ACC112 (cell line): ENCODE results near the gene KCNA3.

Experiments
- H2AFZ ChIP-seq: fragments of 200-600 bp; sonication (generic); one replicate; pipeline ENCODE4 v1.6.0; 2017; ENCODE audit warnings: antibody characterized with exemption, low read length; ENCODE audit not compliant: unreplicated experiment
- H3K27ac ChIP-seq: fragments of 200-600 bp; sonication (generic); 2 replicates; pipeline ENCODE4 v1.5.1; 2014; ENCODE audit warnings: low read depth, mild to moderate bottlenecking, antibody characterized with exemption, low read length, moderate library complexity
- H3K27me3 ChIP-seq: fragments of 200-600 bp; sonication (generic); 2 replicates; pipeline ENCODE4 v1.6.1; 2014; ENCODE audit warnings: mild to moderate bottlenecking, antibody characterized with exemption, low read length, moderate library complexity, mixed read lengths; ENCODE audit not compliant: insufficient read depth
- H3K36me3 ChIP-seq: fragments of 200-600 bp; sonication (generic); 2 replicates; pipeline ENCODE4 v1.6.1; 2016; ENCODE audit warnings: mild to moderate bottlenecking, antibody characterized with exemption, low read length, moderate library complexity, mixed read lengths; ENCODE audit not compliant: insufficient read depth
- H3K4me1 ChIP-seq: fragments of 200-600 bp; sonication (generic); one replicate; pipeline ENCODE4 v1.6.1; 2016; ENCODE audit warnings: low read length, mixed read lengths; ENCODE audit not compliant: insufficient read depth, unreplicated experiment, control insufficient read depth
- H3K4me3 ChIP-seq: fragments of 200-600 bp; sonication (generic); 2 replicates; pipeline ENCODE4 v1.5.1; 2014; ENCODE audit warnings: mild to moderate bottlenecking, low read depth, low read length
- H3K79me2 ChIP-seq: fragments of 200-600 bp; sonication (generic); one replicate; pipeline ENCODE4 v1.6.0; 2016; ENCODE audit warnings: low read length; ENCODE audit not compliant: control insufficient read depth, unreplicated experiment, insufficient read depth

KCNA3 gene

DNA sequence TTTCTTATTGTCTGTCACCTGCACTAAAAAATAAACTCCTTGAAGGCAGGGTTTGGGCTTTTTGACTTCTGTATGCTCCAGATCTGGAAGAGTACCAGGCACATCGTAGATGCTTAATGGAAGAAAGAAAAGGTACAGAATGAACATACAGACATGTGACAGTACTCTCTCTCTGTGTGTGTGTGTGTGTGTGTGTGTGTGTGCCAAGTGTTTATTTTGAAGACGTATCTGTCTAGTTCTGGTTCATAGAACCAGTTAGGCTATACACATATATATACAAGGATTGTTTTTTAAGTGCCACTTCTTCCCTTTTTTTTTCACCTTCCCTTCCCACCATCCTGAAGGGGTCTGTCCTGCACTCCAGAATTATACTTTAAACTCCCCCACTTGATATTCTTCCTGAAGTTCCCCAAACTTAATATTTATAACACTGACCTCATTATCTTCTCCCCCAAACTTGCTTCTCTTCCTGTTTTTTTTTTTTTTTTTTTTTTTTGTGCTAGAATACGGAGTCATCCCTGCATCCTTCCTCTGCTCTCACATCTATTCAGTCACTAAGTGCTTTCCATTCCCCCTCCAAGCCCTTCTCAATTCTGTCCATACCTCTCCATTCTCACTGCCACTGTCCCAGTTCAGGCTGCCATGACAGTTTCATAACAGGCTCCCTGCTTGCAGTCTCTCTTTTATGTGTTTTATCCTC is 5.4 kb upstream of the KCNA3 start:
- Histone ChIP-seq H3K27me3 (peaks cover 66% of the 10 kb centered on the region), H3K4me1 (no peaks in the 10 kb centered on the region), H3K79me2 (no peaks in the 10 kb centered on the region), H3K27ac (no peak overlapping the region), H3K4me3 (no peak overlapping the region), H3K36me3 (no peaks in the 10 kb centered on the region), H2AFZ (no peak overlapping the region)

DNA sequence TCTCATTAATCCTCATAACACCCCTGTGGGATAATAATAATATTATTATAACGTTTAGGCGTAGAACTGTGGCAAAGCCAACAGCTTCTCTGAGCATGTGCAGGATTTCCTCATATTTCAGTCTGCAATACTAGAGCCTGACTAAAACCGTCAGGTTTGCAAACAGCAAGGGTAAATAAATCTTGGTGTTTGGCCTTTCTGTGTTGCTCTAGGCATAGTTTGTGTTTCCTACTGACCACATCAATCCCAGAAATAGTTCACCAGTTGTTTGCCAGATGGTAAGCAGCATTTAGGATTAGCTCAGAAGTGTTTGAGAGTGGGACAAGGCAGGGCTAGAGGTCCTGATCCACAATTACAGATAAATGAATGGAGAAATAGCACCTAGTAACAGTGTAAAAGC is 2.8 kb upstream of the KCNA3 start:
- Histone ChIP-seq H3K79me2 (no peaks in the 10 kb centered on the region), H3K4me1 (no peaks in the 10 kb centered on the region), H2AFZ (no peak overlapping the region), H3K27me3 (peaks cover 71% of the 10 kb centered on the region), H3K36me3 (no peaks in the 10 kb centered on the region), H3K27ac (no peak overlapping the region), H3K4me3 (no peak overlapping the region)

DNA sequence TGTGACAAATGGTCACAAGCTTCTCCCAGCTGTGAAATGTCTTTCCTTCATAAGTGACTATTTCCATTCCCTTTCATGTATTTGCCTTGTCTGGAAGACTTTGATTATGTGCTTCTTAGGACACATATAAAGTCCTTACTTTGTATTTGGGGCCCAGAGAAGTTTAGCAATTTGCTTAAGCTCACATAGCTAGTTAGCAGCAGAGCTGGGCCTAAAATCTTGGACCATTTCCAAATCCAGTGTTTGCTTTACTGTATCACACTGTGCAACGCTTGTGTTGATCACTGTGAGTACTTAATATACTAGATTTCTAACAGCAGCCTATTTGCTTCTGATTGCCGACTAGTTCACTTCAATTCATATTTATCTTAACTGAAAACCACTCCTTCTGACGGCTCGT is 2.2 kb upstream of the KCNA3 start:
- peaks cover 72% of the 10 kb centered on the region for H3K27me3 ChIP-seq

DNA sequence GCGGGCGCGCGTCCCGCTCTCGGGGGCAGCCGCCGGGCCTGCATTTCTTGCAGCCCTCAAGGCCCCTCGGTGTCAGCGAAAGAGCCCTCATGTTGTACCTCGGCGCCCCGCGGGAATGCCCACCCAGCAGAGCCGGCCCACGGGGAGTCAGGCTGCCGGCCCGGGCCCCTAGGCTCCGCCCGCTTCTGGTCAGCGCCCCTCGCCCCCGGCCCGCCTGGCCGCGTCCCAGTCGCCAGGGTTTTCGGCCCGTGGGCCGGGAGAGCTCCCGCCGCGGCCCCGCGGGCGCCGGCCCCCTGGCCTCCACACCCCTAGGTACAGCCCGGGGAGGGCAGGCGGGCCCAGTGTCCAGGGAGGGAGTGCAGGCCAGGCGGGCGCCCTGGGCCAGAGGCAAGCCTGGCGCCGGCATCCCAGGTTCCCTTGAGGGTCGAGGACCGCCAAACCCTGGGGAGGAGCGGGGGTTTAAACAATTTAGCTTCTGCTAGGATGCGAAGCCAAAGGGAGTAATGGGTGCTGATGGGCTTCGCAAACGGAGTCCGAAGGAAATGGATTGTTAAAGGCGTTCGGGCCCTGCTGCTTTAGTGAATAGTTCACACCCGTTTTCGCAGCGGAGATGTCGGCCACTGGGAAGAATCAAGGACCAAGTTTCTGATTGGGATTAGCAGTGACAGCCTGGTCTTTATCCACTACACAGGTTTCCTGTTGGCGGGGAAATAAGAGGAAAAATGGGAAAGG is 486 bp upstream of the KCNA3 start:
- no peak overlapping the region for H3K27ac ChIP-seq
- H3K4me3 ChIP-seq = peak overlapping the region; percentile 21; the same call in 1 of the 2 replicates
- no peaks in the 10 kb centered on the region for H3K4me1 ChIP-seq
- H3K79me2 ChIP-seq = no peaks in the 10 kb centered on the region
- peaks cover 74% of the 10 kb centered on the region for H3K27me3 ChIP-seq
- H3K36me3 ChIP-seq = no peaks in the 10 kb centered on the region
- H2AFZ ChIP-seq = no peak overlapping the region

More for the DNA sequence above, 2.2 kb upstream of the KCNA3 start:
- H3K36me3 ChIP-seq = no peaks in the 10 kb centered on the region
- H2AFZ ChIP-seq = no peak overlapping the region
- no peaks in the 10 kb centered on the region for H3K4me1 ChIP-seq
- H3K4me3 ChIP-seq = no peak overlapping the region
- no peaks in the 10 kb centered on the region for H3K79me2 ChIP-seq
- H3K27ac ChIP-seq = no peak overlapping the region

DNA sequence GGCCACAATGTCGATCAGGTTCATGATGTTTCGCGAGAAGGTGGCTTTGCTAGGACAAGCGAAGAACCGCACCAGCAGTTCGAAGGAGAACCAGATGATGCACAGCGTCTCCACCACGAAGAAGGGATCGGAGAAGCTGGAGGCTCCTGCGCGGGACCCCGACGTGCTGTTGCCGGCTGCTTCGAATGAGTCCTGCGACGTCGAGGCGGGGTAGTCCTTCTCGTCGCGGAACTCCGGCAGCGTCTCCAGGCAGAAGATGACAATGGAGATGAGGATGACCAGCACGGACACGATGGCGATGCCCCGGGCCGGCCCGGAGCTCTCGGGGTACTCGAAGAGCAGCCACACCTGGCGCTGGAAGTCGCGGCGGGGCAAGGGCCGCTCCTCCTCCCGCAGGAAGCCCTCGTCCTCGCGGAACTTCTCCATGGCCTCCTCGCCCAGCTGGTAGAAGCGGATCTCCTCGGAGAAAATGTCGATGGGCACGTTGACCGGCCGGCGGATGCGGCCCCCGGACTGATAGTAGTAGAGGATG is 869 bp downstream of the KCNA3 start:
- H3K27ac ChIP-seq = no peak overlapping the region
- no peak overlapping the region for H3K4me3 ChIP-seq
- no peaks in the 10 kb centered on the region for H3K36me3 ChIP-seq
- no peak overlapping the region for H2AFZ ChIP-seq
- peaks cover 81% of the 10 kb centered on the region for H3K27me3 ChIP-seq
- no peaks in the 10 kb centered on the region for H3K4me1 ChIP-seq
- no peaks in the 10 kb centered on the region for H3K79me2 ChIP-seq

DNA sequence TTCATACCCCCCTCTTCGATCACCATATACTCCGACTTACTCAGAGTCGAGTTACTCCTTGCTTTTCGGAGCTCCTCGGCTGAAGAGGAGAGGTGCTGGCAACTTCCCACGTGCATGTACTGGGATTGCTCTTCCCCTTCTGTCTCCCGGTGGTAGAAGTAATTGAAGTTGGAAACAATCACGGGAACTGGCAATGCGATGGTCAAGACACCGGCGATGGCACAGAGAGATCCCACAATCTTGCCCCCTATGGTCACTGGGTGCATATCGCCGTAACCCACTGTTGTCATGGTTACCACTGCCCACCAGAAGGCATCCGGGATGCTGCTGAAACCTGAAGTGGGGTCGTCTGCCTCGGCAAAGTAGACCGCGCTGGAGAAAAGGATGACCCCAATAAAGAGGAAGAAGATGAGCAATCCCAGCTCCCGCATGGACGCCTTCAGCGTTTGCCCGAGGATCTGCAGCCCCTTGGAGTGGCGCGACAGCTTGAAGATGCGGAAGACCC is 1.5 kb downstream of the KCNA3 start:
- no peak overlapping the region for H2AFZ ChIP-seq
- H3K27me3 ChIP-seq = peaks cover 87% of the 10 kb centered on the region
- H3K79me2 ChIP-seq = no peaks in the 10 kb centered on the region
- H3K4me1 ChIP-seq = no peaks in the 10 kb centered on the region
- no peaks in the 10 kb centered on the region for H3K36me3 ChIP-seq
- no peak overlapping the region for H3K27ac ChIP-seq
- no peak overlapping the region for H3K4me3 ChIP-seq

DNA sequence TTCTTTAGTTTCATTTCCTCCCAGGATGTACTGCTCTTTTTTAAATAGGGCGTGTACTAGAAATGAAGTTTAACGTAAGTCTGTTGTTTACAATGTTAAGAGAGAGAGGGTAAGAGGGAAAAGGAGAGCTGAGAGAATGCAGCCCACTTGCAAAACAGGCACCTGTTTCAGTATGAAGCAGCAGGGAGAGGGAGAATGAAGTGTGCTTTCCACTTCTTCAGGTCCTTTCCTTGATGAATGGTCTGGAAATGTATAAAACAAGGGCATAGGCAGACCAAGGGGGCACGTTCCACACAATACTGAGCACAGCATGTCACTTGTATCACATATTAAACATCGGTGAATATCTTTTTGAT is 2.0 kb downstream of the KCNA3 start:
- Histone ChIP-seq H2AFZ (no peak overlapping the region), H3K4me3 (no peak overlapping the region)

DNA sequence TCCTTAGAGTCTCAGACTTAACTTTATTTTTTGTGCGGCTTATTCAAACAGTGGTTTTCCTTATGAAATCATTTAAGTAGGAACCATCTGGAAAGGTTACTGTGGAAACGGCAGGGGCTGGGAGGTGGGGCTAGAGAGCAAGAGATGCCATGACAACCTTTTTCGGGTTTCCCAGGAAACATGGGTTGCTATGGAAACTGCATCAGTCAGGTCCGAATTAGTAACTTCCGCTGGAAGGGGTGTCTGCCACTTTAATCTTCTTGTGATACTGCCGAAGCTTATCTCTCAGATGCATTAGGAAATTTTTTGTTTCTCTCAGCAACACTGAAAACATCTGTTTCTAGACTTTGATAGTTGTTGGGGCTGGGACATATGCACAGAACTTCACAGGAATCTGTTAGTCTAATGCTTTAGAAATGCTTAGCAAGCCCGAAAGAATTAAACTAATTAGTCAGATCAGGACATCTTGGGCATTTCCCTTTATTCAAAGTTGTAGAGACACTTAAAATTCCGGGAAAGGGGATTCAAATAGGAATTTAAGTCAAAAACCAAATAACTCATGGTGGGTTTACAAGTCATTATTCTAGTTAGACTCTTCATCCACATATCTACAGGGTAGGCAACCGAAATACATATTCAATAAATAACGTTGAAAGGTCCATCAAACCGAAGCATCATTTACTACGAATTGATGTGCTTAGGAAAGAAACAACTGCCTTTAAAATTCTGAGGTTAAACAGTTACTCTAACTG is 2.6 kb downstream of the KCNA3 start:
- H2AFZ ChIP-seq = no peak overlapping the region
- H3K27me3 ChIP-seq = peaks cover 85% of the 10 kb centered on the region
- H3K4me1 ChIP-seq = no peaks in the 10 kb centered on the region
- no peaks in the 10 kb centered on the region for H3K36me3 ChIP-seq
- no peak overlapping the region for H3K4me3 ChIP-seq
- no peak overlapping the region for H3K27ac ChIP-seq
- H3K79me2 ChIP-seq = no peaks in the 10 kb centered on the region

More for the DNA sequence above, 2.0 kb downstream of the KCNA3 start:
- Histone ChIP-seq H3K27ac (no peak overlapping the region), H3K27me3 (peaks cover 87% of the 10 kb centered on the region), H3K36me3 (no peaks in the 10 kb centered on the region), H3K79me2 (no peaks in the 10 kb centered on the region), H3K4me1 (no peaks in the 10 kb centered on the region)

DNA sequence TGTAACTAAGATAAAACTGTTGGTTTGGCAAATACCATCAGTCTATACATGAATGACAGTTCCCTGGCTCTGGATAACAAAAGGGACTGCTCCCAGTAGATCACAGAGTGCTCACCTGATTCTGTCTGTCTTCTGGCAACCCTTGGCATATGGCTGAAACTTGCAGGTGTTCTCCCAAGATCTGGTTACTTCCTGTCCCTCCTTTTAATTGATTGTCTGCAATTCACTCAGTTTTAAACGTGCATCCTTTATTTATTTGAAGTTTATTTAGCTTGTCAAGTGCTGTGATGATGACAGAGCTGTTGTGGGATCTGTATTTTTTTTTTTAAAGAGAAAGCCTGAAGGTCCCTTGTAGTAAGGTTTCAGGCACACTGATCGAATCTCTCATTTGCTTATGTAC is 3.4 kb downstream of the KCNA3 start:
- H3K27me3 ChIP-seq = peaks cover 82% of the 10 kb centered on the region
- no peak overlapping the region for H3K27ac ChIP-seq
- no peak overlapping the region for H2AFZ ChIP-seq
- no peaks in the 10 kb centered on the region for H3K4me1 ChIP-seq
- no peaks in the 10 kb centered on the region for H3K36me3 ChIP-seq
- no peaks in the 10 kb centered on the region for H3K79me2 ChIP-seq
- no peak overlapping the region for H3K4me3 ChIP-seq

DNA sequence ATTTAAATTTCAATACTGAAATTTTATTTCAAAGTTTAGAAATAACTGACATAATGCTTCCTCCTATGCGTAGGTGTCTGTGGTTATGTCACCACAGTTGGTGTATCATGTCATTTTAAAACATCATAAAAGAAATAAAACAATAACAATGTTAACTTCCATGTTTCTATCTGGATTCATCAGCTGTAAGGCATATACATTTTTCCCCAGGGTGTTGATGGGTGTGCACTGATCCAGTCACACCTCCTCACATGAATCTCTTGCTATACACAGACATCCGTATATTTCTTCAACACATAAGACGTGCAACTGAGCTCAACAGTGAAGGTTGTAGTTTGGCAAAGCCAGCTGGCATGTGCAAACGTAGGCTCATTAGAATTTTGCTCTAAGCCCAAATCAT is 6.2 kb downstream of the KCNA3 start:
- Histone ChIP-seq H3K4me1 (no peaks in the 10 kb centered on the region), H3K79me2 (no peaks in the 10 kb centered on the region), H3K36me3 (no peaks in the 10 kb centered on the region), H2AFZ (no peak overlapping the region), H3K27me3 (peaks cover 76% of the 10 kb centered on the region), H3K4me3 (no peak overlapping the region), H3K27ac (no peak overlapping the region)
